Pulmonary artery endothelial cell (primary cell): ENCODE results near the gene STPG4. TPM values are rescaled to one million over a fixed set of nuclear protein-coding genes. Genes with fewer than 3 reads are reported as not detected.
A peak's percentile ranks its signal among the peaks of the same experiment; 100 is the strongest.
"Not testable (repeated sequence)": the region's sequence is repeated elsewhere in the genome, so short reads cannot be mapped to it uniquely, and the experiment has no call there.

Source experiments
- DNase-seq: peaks from one replicate; pipeline ENCODE4 v3.0.0-alpha.2; 2011; ENCODE audit warnings: low read depth, low spot score
- total RNA-seq: library from RNA; depleted of rRNA; stranded (reverse); fragments of >200 nt; gene quantifications from 2 replicates; pipeline ENCODE4 v1.2.3, GENCODE V29; 2014

Gene STPG4
- total RNA-seq, result 0.11 TPM in 1 of 2 replicates, not detected in the other

- no peak for DNase-seq
Observed at GRCh38 chr2:47155091-47155876, at the start of gene STPG4. Gene STPG4, minus strand, starts transcription at chr2:47155308. Its CDS starts 57 bp downstream, at chr2:47155251.

- DNase-seq, result no peak
Observed at GRCh38 chr2:47204691-47205090, 49.6 kb upstream of the STPG4 start.

- DNase-seq, result no peak
Observed at GRCh38 chr2:47203995-47204394, 48.9 kb upstream of the STPG4 start.

GRCh38 chr2:47201224-47201623, 46.1 kb upstream of the STPG4 start:
- DNase-seq, result no peak

GRCh38 chr2:47198985-47199451, 43.9 kb upstream of the STPG4 start:
- DNase-seq, result no peak

- DNase-seq, result no peak
Observed at GRCh38 chr2:47196499-47196898, 41.4 kb upstream of the STPG4 start.

GRCh38 chr2:47196046-47196445, 40.9 kb upstream of the STPG4 start:
- DNase-seq, result no peak

- peak; percentile 51 for DNase-seq
Observed at GRCh38 chr2:47195148-47195547, 40.0 kb upstream of the STPG4 start.

- no peak for DNase-seq
Observed at GRCh38 chr2:47194410-47194809, 39.3 kb upstream of the STPG4 start.

- no peak for DNase-seq
Observed at GRCh38 chr2:47193607-47194006, 38.5 kb upstream of the STPG4 start.

- DNase-seq, result no peak
Observed at GRCh38 chr2:47190188-47190881, 35.2 kb upstream of the STPG4 start.

- peak; percentile 45 for DNase-seq
Observed at GRCh38 chr2:47189635-47190034, 34.5 kb upstream of the STPG4 start.

- DNase-seq, result no peak
Observed at GRCh38 chr2:47187069-47187468, 32.0 kb upstream of the STPG4 start.

GRCh38 chr2:47186351-47186750, 31.2 kb upstream of the STPG4 start:
- DNase-seq, result no peak

- not testable (repeated sequence) for DNase-seq
Observed at GRCh38 chr2:47185098-47185497, 30.0 kb upstream of the STPG4 start.

- DNase-seq, result no peak
Observed at GRCh38 chr2:47181176-47181575, 26.1 kb upstream of the STPG4 start.

- no peak for DNase-seq
Observed at GRCh38 chr2:47180531-47180930, 25.4 kb upstream of the STPG4 start.

GRCh38 chr2:47179388-47179787, 24.3 kb upstream of the STPG4 start:
- no peak for DNase-seq

GRCh38 chr2:47178341-47178740, 23.2 kb upstream of the STPG4 start:
- DNase-seq, result no peak

GRCh38 chr2:47177043-47177565, 22.0 kb upstream of the STPG4 start:
- no peak for DNase-seq

GRCh38 chr2:47174733-47175361, 19.7 kb upstream of the STPG4 start:
- no peak for DNase-seq
